SU-DHL-6 (cell line): ENCODE measurements around the gene RSU1.

Experiments
- H2AFZ ChIP-seq: fragments of 200-600 bp; sonication (generic); 2 replicates; pipeline ENCODE4 v1.6.1; 2014; ENCODE audit warnings: low read depth, mild to moderate bottlenecking, moderate library complexity, mixed read lengths, antibody characterized with exemption, low read length; ENCODE audit not compliant: severe bottlenecking
- H3F3A ChIP-seq: fragments of 200-600 bp; shearing (Covaris generic); 2 replicates; pipeline ENCODE4 v1.6.0; 2016; ENCODE audit warnings: antibody characterized with exemption, mild to moderate bottlenecking; ENCODE audit not compliant: insufficient read depth
- H3K27ac ChIP-seq: fragments of 200-600 bp; sonication (generic); 2 replicates; pipeline ENCODE4 v1.5.1; 2016; ENCODE audit warnings: low read depth, mild to moderate bottlenecking, low read length, moderate library complexity, mixed read lengths
- H3K27me3 ChIP-seq: fragments of 200-600 bp; sonication (generic), shearing (Covaris generic); 2 replicates; pipeline ENCODE4 v1.6.0; 2014; ENCODE audit warnings: mild to moderate bottlenecking, low read length
- H3K36me3 ChIP-seq: fragments of 200-600 bp; sonication (generic); 2 replicates; pipeline ENCODE4 v1.6.1; 2014; ENCODE audit warnings: mild to moderate bottlenecking, low read length, mixed read lengths
- H3K4me2 ChIP-seq: fragments of 300-600, 200-600 bp; shearing (Covaris generic), sonication (generic); 2 replicates; pipeline ENCODE4 v1.6.0; 2014; ENCODE audit warnings: low read length, low read depth, mild to moderate bottlenecking; ENCODE audit not compliant: poor library complexity, severe bottlenecking
- H3K4me3 ChIP-seq: fragments of 200-600 bp; sonication (generic); 2 replicates; pipeline ENCODE4 v1.5.1; 2014; ENCODE audit warnings: antibody characterized with exemption, low read length, mild to moderate bottlenecking, mixed read lengths; ENCODE audit not compliant: insufficient read depth, poor library complexity, severe bottlenecking
- H3K79me2 ChIP-seq: fragments of 200-600 bp; sonication (generic); 2 replicates; pipeline ENCODE4 v1.6.1; 2014; ENCODE audit warnings: mild to moderate bottlenecking, low read length, moderate library complexity; ENCODE audit not compliant: insufficient read depth
- H3K9ac ChIP-seq: fragments of 200-600 bp; sonication (generic); 2 replicates; pipeline ENCODE4 v1.7.0; 2014; ENCODE audit warnings: mild to moderate bottlenecking, low read length
- H3K9me2 ChIP-seq: fragments of 200-600 bp; sonication (generic); replicated peaks from 2 replicates; pipeline ENCODE4 v1.6.1; 2014; ENCODE audit warnings: low read length; ENCODE audit not compliant: insufficient read depth
- H3K9me3 ChIP-seq: fragments of 200-600 bp; sonication (generic); 2 replicates; pipeline ENCODE4 v1.6.1; 2014; ENCODE audit warnings: low read length, mixed read lengths; ENCODE audit not compliant: insufficient read depth
- H4K20me1 ChIP-seq: fragments of 200-600 bp; sonication (generic); 2 replicates; pipeline ENCODE4 v1.6.1; 2014; ENCODE audit warnings: low read depth, mild to moderate bottlenecking, antibody characterized with exemption, low read length, moderate library complexity, mixed read lengths
- EZH2phosphoT487 ChIP-seq: fragments of 200-600 bp; sonication (generic), shearing (Covaris generic); conservative IDR thresholded peaks from 2 replicates; pipeline ENCODE4 v1.6.1; 2018; ENCODE audit warnings: mild to moderate bottlenecking, antibody characterized with exemption, low read length, moderate library complexity, mixed read lengths
- TF ChIP-seq, protein P1 (sequence below): fragments of 200-600 bp; sonication (generic); IDR thresholded peaks from one replicate; pipeline ENCODE4 v1.5.1; 2017; ENCODE audit warnings: antibody characterized with exemption, mild to moderate bottlenecking, low read length, moderate library complexity; ENCODE audit not compliant: insufficient read depth, poor library complexity, severe bottlenecking

Gene RSU1

DNA sequence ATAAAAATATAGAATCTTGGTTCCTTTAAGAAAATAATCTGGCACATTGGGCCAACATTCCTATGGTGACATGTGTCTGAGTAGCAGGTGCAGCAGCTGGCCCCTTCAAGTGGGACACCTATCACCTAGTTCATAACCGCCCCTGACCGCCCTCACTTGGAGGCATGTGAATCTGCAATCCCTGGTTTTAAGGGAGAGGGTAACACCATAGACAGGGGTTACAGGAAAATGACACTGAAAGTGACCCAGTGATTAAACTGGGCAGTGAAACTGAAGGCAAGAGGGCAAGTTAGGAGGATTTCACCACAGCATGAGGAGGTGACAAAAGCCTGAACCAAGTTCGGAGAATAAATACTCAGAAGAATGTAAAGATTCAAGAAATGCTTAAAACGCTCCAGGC lies 1.1 kb downstream of the RSU1 start:
- Histone ChIP-seq H3K9ac (peak overlapping the region; percentile 72), H2AFZ (no peak overlapping the region), H3K27ac (no peak overlapping the region)

GRCh38 chr10:16814012-16814411 lies 3.2 kb downstream of the RSU1 start:
- Histone ChIP-seq H3K9me2 (no peaks in the 10 kb centered on the region), H3K27me3 (no peaks in the 10 kb centered on the region), H3K79me2 (peaks cover 72% of the 10 kb centered on the region), H3K4me2 (no peak overlapping the region), H3K9me3 (no peaks in the 10 kb centered on the region), H3K9ac (no peak overlapping the region), H3K36me3 (no peaks in the 10 kb centered on the region), H2AFZ (no peak overlapping the region), H3F3A (no peaks in the 10 kb centered on the region), H3K27ac (no peak overlapping the region), H4K20me1 (no peaks in the 10 kb centered on the region), H3K4me3 (no peak overlapping the region)
- TF ChIP-seq, protein P1, sequence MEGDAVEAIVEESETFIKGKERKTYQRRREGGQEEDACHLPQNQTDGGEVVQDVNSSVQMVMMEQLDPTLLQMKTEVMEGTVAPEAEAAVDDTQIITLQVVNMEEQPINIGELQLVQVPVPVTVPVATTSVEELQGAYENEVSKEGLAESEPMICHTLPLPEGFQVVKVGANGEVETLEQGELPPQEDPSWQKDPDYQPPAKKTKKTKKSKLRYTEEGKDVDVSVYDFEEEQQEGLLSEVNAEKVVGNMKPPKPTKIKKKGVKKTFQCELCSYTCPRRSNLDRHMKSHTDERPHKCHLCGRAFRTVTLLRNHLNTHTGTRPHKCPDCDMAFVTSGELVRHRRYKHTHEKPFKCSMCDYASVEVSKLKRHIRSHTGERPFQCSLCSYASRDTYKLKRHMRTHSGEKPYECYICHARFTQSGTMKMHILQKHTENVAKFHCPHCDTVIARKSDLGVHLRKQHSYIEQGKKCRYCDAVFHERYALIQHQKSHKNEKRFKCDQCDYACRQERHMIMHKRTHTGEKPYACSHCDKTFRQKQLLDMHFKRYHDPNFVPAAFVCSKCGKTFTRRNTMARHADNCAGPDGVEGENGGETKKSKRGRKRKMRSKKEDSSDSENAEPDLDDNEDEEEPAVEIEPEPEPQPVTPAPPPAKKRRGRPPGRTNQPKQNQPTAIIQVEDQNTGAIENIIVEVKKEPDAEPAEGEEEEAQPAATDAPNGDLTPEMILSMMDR, result no peak
- TF ChIP-seq EZH2phosphoT487, result no peak

More for the DNA sequence above, 1.1 kb downstream of the RSU1 start:
- no peaks in the 10 kb centered on the region for H3K9me2 ChIP-seq
- no peaks in the 10 kb centered on the region for H3K36me3 ChIP-seq
- no peaks in the 10 kb centered on the region for H4K20me1 ChIP-seq
- H3F3A ChIP-seq, result no peaks in the 10 kb centered on the region
- no peak for TF ChIP-seq EZH2phosphoT487
- TF ChIP-seq, protein P1, result no peak
- H3K27me3 ChIP-seq, result no peaks in the 10 kb centered on the region
- no peaks in the 10 kb centered on the region for H3K9me3 ChIP-seq
- H3K4me2 ChIP-seq, result peak overlapping the region; percentile 94
- peaks cover 50% of the 10 kb centered on the region for H3K79me2 ChIP-seq
- H3K4me3 ChIP-seq, result peak overlapping the region; percentile 67

GRCh38 chr10:16812676-16813075 lies 4.5 kb downstream of the RSU1 start:
- Histone ChIP-seq H3K9ac (no peak overlapping the region), H3K79me2 (peaks cover 84% of the 10 kb centered on the region), H3K27ac (no peak overlapping the region), H3K9me3 (no peaks in the 10 kb centered on the region), H2AFZ (no peak overlapping the region), H3F3A (no peaks in the 10 kb centered on the region), H3K9me2 (no peaks in the 10 kb centered on the region), H3K36me3 (no peaks in the 10 kb centered on the region), H4K20me1 (no peaks in the 10 kb centered on the region), H3K27me3 (no peaks in the 10 kb centered on the region), H3K4me3 (no peak overlapping the region), H3K4me2 (no peak overlapping the region)
- no peak for TF ChIP-seq EZH2phosphoT487
- TF ChIP-seq, protein P1, result no peak

- Histone ChIP-seq H4K20me1 (no peaks in the 10 kb centered on the region), H3K9me3 (no peaks in the 10 kb centered on the region), H3K4me3 (no peak overlapping the region), H2AFZ (no peak overlapping the region), H3K9ac (no peak overlapping the region), H3F3A (no peaks in the 10 kb centered on the region), H3K79me2 (peaks cover 89% of the 10 kb centered on the region), H3K9me2 (no peaks in the 10 kb centered on the region), H3K27me3 (no peaks in the 10 kb centered on the region), H3K27ac (no peak overlapping the region), H3K4me2 (no peak overlapping the region), H3K36me3 (no peaks in the 10 kb centered on the region)
- TF ChIP-seq, protein P1, result no peak
- no peak for TF ChIP-seq EZH2phosphoT487
Measured at GRCh38 chr10:16811765-16812164, 5.5 kb downstream of the RSU1 start.
